Fibroblast of the conjunctiva (primary cell): ENCODE results near the gene NCKAP1.
A peak's percentile ranks its signal among the peaks of the same experiment; 100 is the strongest.
"Not testable (repeated sequence)": the region's sequence is repeated elsewhere in the genome, so short reads cannot be mapped to it uniquely, and the experiment has no call there.

Experiments
- DNase-seq: peaks from one replicate; pipeline ENCODE4 v3.0.0-alpha.2; 2010; ENCODE audit warnings: low read depth

NCKAP1 gene

GRCh38 chr2:183009249-183009899 is 28.9 kb downstream of the NCKAP1 start:
- no peak for DNase-seq

- DNase-seq, result no peak
Observed at GRCh38 chr2:183001948-183002347, 36.3 kb downstream of the NCKAP1 start.

GRCh38 chr2:183000846-183001245 is 37.4 kb downstream of the NCKAP1 start:
- DNase-seq, result no peak

- DNase-seq, result no peak
Observed at GRCh38 chr2:182999348-183000028, 38.8 kb downstream of the NCKAP1 start.

- DNase-seq, result no peak
Observed at GRCh38 chr2:182994228-182994912, 43.9 kb downstream of the NCKAP1 start.

- no peak for DNase-seq
Observed at GRCh38 chr2:182982941-182983340, 55.3 kb downstream of the NCKAP1 start.

- not testable (repeated sequence) for DNase-seq
Observed at GRCh38 chr2:182981475-182981874, 56.8 kb downstream of the NCKAP1 start.

- DNase-seq, result no peak
Observed at GRCh38 chr2:182980652-182981051, 57.6 kb downstream of the NCKAP1 start.

GRCh38 chr2:182980115-182980514 is 58.1 kb downstream of the NCKAP1 start:
- peak; percentile 30 for DNase-seq

- no peak for DNase-seq
Observed at GRCh38 chr2:182977463-182977862, 60.8 kb downstream of the NCKAP1 start.

GRCh38 chr2:182973441-182974352 is 64.6 kb downstream of the NCKAP1 start:
- no peak for DNase-seq

GRCh38 chr2:182972548-182972942 is 65.7 kb downstream of the NCKAP1 start:
- no peak for DNase-seq

- no peak for DNase-seq
Observed at GRCh38 chr2:182971820-182972547, 66.3 kb downstream of the NCKAP1 start.

- no peak for DNase-seq
Observed at GRCh38 chr2:182970486-182970885, 67.8 kb downstream of the NCKAP1 start.

- no peak for DNase-seq
Observed at GRCh38 chr2:182968493-182968892, 69.8 kb downstream of the NCKAP1 start.

GRCh38 chr2:182966356-182966755 is 71.9 kb downstream of the NCKAP1 start:
- DNase-seq, result not testable (repeated sequence)

GRCh38 chr2:182962641-182963040 is 75.6 kb downstream of the NCKAP1 start:
- DNase-seq, result no peak

GRCh38 chr2:182960869-182961268 is 77.4 kb downstream of the NCKAP1 start:
- not testable (repeated sequence) for DNase-seq

GRCh38 chr2:182954789-182955188 is 83.5 kb downstream of the NCKAP1 start:
- no peak for DNase-seq

- DNase-seq, result no peak
Observed at GRCh38 chr2:182952741-182953450, 85.4 kb downstream of the NCKAP1 start.
